ENCODE measurements around the gene MYO6.

The MYO6 gene

DNA sequence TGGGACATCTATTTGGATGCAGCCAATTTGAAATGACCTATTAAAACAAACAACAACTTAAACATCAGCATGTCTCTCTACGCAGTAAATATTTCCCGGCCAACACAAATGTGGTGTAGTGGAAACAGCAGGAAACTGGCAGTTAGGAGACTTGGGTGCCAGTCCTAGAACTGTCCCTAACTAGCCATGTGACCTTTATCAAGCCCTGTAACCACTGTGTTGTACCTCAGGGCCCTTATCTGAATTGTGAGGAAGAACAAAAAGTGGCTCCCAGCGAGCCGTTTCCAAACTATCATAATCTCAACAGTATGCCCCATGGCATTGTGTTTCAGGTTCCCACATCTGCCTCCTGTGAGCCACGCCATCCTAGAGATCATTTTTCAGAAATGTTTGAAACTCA, 198.9 kb downstream of the MYO6 start:
- no peaks in the 10 kb centered on the region for H3K27me3 ChIP-seq (ENCODE audit: low read depth, low read length)
- TF ChIP-seq, protein P1, sequence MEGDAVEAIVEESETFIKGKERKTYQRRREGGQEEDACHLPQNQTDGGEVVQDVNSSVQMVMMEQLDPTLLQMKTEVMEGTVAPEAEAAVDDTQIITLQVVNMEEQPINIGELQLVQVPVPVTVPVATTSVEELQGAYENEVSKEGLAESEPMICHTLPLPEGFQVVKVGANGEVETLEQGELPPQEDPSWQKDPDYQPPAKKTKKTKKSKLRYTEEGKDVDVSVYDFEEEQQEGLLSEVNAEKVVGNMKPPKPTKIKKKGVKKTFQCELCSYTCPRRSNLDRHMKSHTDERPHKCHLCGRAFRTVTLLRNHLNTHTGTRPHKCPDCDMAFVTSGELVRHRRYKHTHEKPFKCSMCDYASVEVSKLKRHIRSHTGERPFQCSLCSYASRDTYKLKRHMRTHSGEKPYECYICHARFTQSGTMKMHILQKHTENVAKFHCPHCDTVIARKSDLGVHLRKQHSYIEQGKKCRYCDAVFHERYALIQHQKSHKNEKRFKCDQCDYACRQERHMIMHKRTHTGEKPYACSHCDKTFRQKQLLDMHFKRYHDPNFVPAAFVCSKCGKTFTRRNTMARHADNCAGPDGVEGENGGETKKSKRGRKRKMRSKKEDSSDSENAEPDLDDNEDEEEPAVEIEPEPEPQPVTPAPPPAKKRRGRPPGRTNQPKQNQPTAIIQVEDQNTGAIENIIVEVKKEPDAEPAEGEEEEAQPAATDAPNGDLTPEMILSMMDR (IDR thresholded peaks at IDR 0.05; ENCODE audit: low read depth, low read length): no peak
- TF ChIP-seq EZH2phosphoT487 (IDR thresholded peaks at IDR 0.05; ENCODE audit: low read depth): no peak
- H3K27ac ChIP-seq (ENCODE audit: low read length): peak overlapping the region; percentile 56
- H2AFZ ChIP-seq (ENCODE audit: low read depth, low read length): peak overlapping the region; percentile 23; the same call in 1 of the 2 replicates
- H3K9ac ChIP-seq (ENCODE audit: low read length): peak overlapping the region; percentile 34; the same call in 1 of the 2 replicates
- H3K4me2 ChIP-seq (ENCODE audit: low read length): peak overlapping the region; percentile 80
- no peaks in the 10 kb centered on the region for H3K9me3 ChIP-seq (ENCODE audit: insufficient read depth, low read length)
- H3K4me1 ChIP-seq (ENCODE audit: low read length): peaks cover 49% of the 10 kb centered on the region
- no peaks in the 10 kb centered on the region for H3K79me2 ChIP-seq (ENCODE audit: low read length)
- H3K4me3 ChIP-seq (ENCODE audit: low read length): peak overlapping the region; percentile 15
- no peaks in the 10 kb centered on the region for H4K20me1 ChIP-seq (ENCODE audit: insufficient read depth, low read length)
- no peaks in the 10 kb centered on the region for H3K36me3 ChIP-seq (replicated peaks; ENCODE audit: low read depth, low read length)

DNA sequence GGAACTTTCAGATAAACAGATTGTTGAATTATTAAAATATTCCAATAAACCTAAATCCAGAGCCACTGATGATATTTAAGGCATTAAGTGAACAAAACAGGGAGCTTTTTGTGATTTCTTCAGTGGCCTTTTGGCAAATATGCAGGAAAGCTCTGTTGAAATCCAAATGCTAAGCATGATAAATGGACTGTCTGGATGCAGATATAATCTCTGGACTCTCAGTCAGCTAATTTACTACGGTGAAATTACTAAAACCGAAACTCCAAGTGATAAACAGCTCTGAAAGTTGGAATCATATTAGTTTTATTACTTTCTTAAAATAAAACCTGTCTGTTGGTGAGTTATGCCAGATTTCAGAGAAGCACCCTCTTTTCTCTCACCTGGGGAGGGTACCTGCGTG, 203.1 kb downstream of the MYO6 start:
- H3K27me3 ChIP-seq (ENCODE audit: low read depth, low read length): no peaks in the 10 kb centered on the region
- no peak overlapping the region for H3K27ac ChIP-seq (ENCODE audit: low read length)
- H3K4me3 ChIP-seq (ENCODE audit: low read length): no peak overlapping the region
- no peak for TF ChIP-seq EZH2phosphoT487 (IDR thresholded peaks at IDR 0.05; ENCODE audit: low read depth)
- TF ChIP-seq, protein P1 (IDR thresholded peaks at IDR 0.05; ENCODE audit: low read depth, low read length): no peak
- H3K9me3 ChIP-seq (ENCODE audit: insufficient read depth, low read length): no peaks in the 10 kb centered on the region
- H3K36me3 ChIP-seq (replicated peaks; ENCODE audit: low read depth, low read length): no peaks in the 10 kb centered on the region
- H3K9ac ChIP-seq (ENCODE audit: low read length): no peak overlapping the region
- H4K20me1 ChIP-seq (ENCODE audit: insufficient read depth, low read length): no peaks in the 10 kb centered on the region
- H3K4me1 ChIP-seq (ENCODE audit: low read length): peaks cover 31% of the 10 kb centered on the region
- H3K4me2 ChIP-seq (ENCODE audit: low read length): 0 out of 2 replicates have a peak overlapping the region, but pooled peaks have one; percentile 9
- no peaks in the 10 kb centered on the region for H3K79me2 ChIP-seq (ENCODE audit: low read length)
- H2AFZ ChIP-seq (ENCODE audit: low read depth, low read length): no peak overlapping the region

DNA sequence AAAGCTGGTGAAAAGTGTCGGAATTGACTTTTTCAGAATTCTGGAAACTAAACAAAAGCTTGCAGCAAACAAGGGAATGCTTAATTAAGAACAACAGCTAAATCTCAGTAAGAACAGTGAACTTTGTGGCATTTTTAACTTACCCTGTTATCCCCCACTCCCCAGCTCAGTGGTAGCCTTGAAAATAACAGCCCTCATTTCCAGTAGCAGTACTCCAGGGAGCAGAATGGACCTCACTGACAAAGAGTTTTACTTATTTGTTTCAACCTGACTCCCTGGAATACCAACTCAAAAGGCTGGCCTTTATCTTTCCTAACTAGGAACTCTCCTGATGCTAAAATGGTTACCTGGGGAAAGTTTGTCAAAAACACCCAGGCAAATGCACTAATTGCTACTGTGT, 214.5 kb downstream of the MYO6 start:
- TF ChIP-seq, protein P1 (IDR thresholded peaks at IDR 0.05; ENCODE audit: low read depth, low read length): no peak
- no peak for TF ChIP-seq EZH2phosphoT487 (IDR thresholded peaks at IDR 0.05; ENCODE audit: low read depth)
- no peak overlapping the region for H2AFZ ChIP-seq (ENCODE audit: low read depth, low read length)
- no peaks in the 10 kb centered on the region for H3K36me3 ChIP-seq (replicated peaks; ENCODE audit: low read depth, low read length)
- no peaks in the 10 kb centered on the region for H3K4me1 ChIP-seq (ENCODE audit: low read length)
- H3K9me3 ChIP-seq (ENCODE audit: insufficient read depth, low read length): no peaks in the 10 kb centered on the region
- no peaks in the 10 kb centered on the region for H4K20me1 ChIP-seq (ENCODE audit: insufficient read depth, low read length)
- no peak overlapping the region for H3K27ac ChIP-seq (ENCODE audit: low read length)
- H3K4me3 ChIP-seq (ENCODE audit: low read length): no peak overlapping the region
- H3K9ac ChIP-seq (ENCODE audit: low read length): no peak overlapping the region
- H3K27me3 ChIP-seq (ENCODE audit: low read depth, low read length): no peaks in the 10 kb centered on the region
- H3K4me2 ChIP-seq (ENCODE audit: low read length): no peak overlapping the region
- no peaks in the 10 kb centered on the region for H3K79me2 ChIP-seq (ENCODE audit: low read length)

DNA sequence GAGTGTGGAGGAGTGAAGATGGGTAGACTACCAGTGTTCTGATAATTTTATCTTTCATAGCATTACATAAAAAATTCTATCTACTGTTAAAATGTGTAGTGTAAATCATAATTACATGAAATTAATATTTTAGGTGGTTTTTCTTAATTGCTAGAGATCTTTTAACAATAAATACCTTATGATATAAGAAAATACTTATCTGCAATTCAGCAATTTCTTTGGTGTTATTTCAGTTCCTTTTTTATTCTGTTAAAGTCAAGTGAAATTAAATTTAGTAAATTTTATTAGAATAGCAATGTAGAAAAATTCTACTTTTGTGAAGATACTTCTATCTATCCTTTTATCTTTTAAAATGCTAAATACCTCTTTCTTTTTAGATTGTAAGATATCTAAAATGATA, 219.1 kb downstream of the MYO6 start:
- Histone ChIP-seq H4K20me1 (ENCODE audit: insufficient read depth, low read length) (no peaks in the 10 kb centered on the region), H3K4me3 (ENCODE audit: low read length) (no peak overlapping the region), H3K4me1 (ENCODE audit: low read length) (no peaks in the 10 kb centered on the region), H3K27ac (ENCODE audit: low read length) (no peak overlapping the region), H3K9me3 (ENCODE audit: insufficient read depth, low read length) (no peaks in the 10 kb centered on the region), H3K27me3 (ENCODE audit: low read depth, low read length) (no peaks in the 10 kb centered on the region), H3K36me3 (replicated peaks; ENCODE audit: low read depth, low read length) (no peaks in the 10 kb centered on the region), H3K9ac (ENCODE audit: low read length) (no peak overlapping the region), H3K79me2 (ENCODE audit: low read length) (no peaks in the 10 kb centered on the region), H2AFZ (ENCODE audit: low read depth, low read length) (no peak overlapping the region), H3K4me2 (ENCODE audit: low read length) (no peak overlapping the region)
- TF ChIP-seq, protein P1 (IDR thresholded peaks at IDR 0.05; ENCODE audit: low read depth, low read length): no peak
- no peak for TF ChIP-seq EZH2phosphoT487 (IDR thresholded peaks at IDR 0.05; ENCODE audit: low read depth)
